GM12878 (cell line): ENCODE measurements around the gene PRKG1. TPM values are rescaled to one million over a fixed set of nuclear protein-coding genes. Genes with fewer than 3 reads are reported as not detected.

Experiments used
- ATAC-seq: fragments of 200-7000 bp; cut with Tn5 transposase; 3 replicates; pipeline ENCODE4 v1.9.1; 2020; ENCODE audit warnings: mild to moderate bottlenecking, moderate library complexity
- BruUV-seq: library from RNA; stranded (reverse); fragments of 400-500 nt; replicated peaks from 2 replicates; lab custom pipeline; 2021; lab: Mats Ljungman, UMichigan
- CTCF ChIA-PET: fragments of 300-600 bp; sonication (Branson Sonifier 250); formaldehyde crosslinking; extraction: SDS; loops from one replicate; lab custom pipeline; 2021; ENCODE audit warnings: inconsistent platforms; lab: Yijun Ruan, JAX
- POLR2A ChIA-PET: fragments of 350-600 bp; formaldehyde crosslinking; extraction: SDS; loops from one replicate; lab custom pipeline; 2021; ENCODE audit warnings: inconsistent platforms; lab: Charles Lee
- RAD21 ChIA-PET: fragments of 300-600 bp; sonication (Branson Sonifier 250); formaldehyde crosslinking; loops from one replicate; lab custom pipeline; 2023; ENCODE audit warnings: antibody characterized with exemption; ENCODE audit not compliant: unreplicated experiment; lab: Charles Lee
- SMC1A ChIA-PET: fragments of 300-600 bp; sonication (Branson Sonifier 250); formaldehyde crosslinking; loops from one replicate; lab custom pipeline; 2023; ENCODE audit not compliant: unreplicated experiment, uncharacterized antibody; lab: Charles Lee
- DNase-seq: peaks from one replicate; pipeline ENCODE4 v3.0.0-alpha.2; 2011; ENCODE audit warnings: low read depth, low spot score
- FAIRE-seq: peaks from 3 replicates; lab custom pipeline; 2011; peaks lifted over from hg19 to GRCh38; lab: Jason Lieb, UNC
- H2AFZ ChIP-seq: 2 replicates; pipeline ENCODE4 v1.6.0; 2011; ENCODE audit warnings: low read depth, low read length, control low read depth; ENCODE audit not compliant: control insufficient read depth
- H3K27ac ChIP-seq: 2 replicates; pipeline ENCODE4 v1.5.1; 2011; ENCODE audit warnings: control low read depth; ENCODE audit not compliant: control insufficient read depth, insufficient read depth
- H3K27me3 ChIP-seq, 2 experiments: replicated peaks in 1 of 2; 2 replicates each; pipeline versions ENCODE4 v1.6.0 to v1.6.1; 2011; ENCODE audit warnings: low read length in 1 of 2; ENCODE audit not compliant: control insufficient read depth in 2 of 2, insufficient read depth in 2 of 2
- H3K36me3 ChIP-seq, 2 experiments: 2 replicates each; pipeline ENCODE4 v1.5.1; 2011; ENCODE audit warnings: low read length in 1 of 2; ENCODE audit not compliant: control insufficient read depth in 2 of 2, insufficient read depth in 2 of 2
- H3K4me1 ChIP-seq: 2 replicates; pipeline ENCODE4 v1.6.1; 2011; ENCODE audit warnings: mild to moderate bottlenecking, low read length, moderate library complexity, mixed read lengths; ENCODE audit not compliant: control insufficient read depth, insufficient read depth
- H3K4me2 ChIP-seq: 2 replicates; pipeline ENCODE4 v1.6.0; 2011; ENCODE audit warnings: control low read depth; ENCODE audit not compliant: control insufficient read depth, insufficient read depth
- H3K4me3 ChIP-seq: fragments of 200-600 bp; sonication (generic); 2 replicates; pipeline ENCODE4 v1.5.1; 2016
- H3K79me2 ChIP-seq: 2 replicates; pipeline ENCODE4 v1.6.0; 2011; ENCODE audit warnings: low read length; ENCODE audit not compliant: control insufficient read depth, insufficient read depth
- H3K9ac ChIP-seq: 2 replicates; pipeline ENCODE4 v1.8.0; 2011; ENCODE audit warnings: low read length, control low read depth, mixed read lengths; ENCODE audit not compliant: control insufficient read depth, insufficient read depth
- H3K9me3 ChIP-seq: replicated peaks from 3 replicates; pipeline ENCODE4 v1.5.1; 2011; ENCODE audit warnings: mild to moderate bottlenecking, low read length; ENCODE audit not compliant: control insufficient read depth, insufficient read depth
- H4K20me1 ChIP-seq: 2 replicates; pipeline ENCODE4 v1.6.0; 2011; ENCODE audit not compliant: control insufficient read depth, insufficient read depth
- ATF3 ChIP-seq: IDR thresholded peaks from 2 replicates; pipeline ENCODE4 v1.6.1; 2011; ENCODE audit warnings: low read depth, mild to moderate bottlenecking, low read length, moderate library complexity, borderline replicate concordance; ENCODE audit errors: extremely low read depth
- BCLAF1 ChIP-seq: fragments of 450-650 bp; IDR thresholded peaks from 2 replicates; pipeline ENCODE4 v1.6.1; 2017; ENCODE audit warnings: antibody characterized with exemption, mild to moderate bottlenecking, moderate library complexity
- GATAD2B ChIP-seq: fragments of 450-650 bp; conservative IDR thresholded peaks from 2 replicates; pipeline ENCODE4 v1.6.1; 2017; ENCODE audit warnings: low read depth, mild to moderate bottlenecking, moderate library complexity
- IRF5 ChIP-seq: fragments of 450-650 bp; IDR thresholded peaks from 2 replicates; pipeline ENCODE4 v1.6.1; 2017; ENCODE audit warnings: borderline replicate concordance
- JUNB ChIP-seq: IDR thresholded peaks from 2 replicates; pipeline ENCODE4 v1.6.1; 2016; ENCODE audit warnings: antibody characterized with exemption, mild to moderate bottlenecking
- MYC ChIP-seq: IDR thresholded peaks from 2 replicates; pipeline ENCODE4 v1.6.1; 2011; ENCODE audit warnings: mild to moderate bottlenecking, low read length, moderate library complexity, inconsistent platforms; ENCODE audit not compliant: insufficient read depth, insufficient replicate concordance, insufficient read length, severe bottlenecking
- NRF1 ChIP-seq: conservative IDR thresholded peaks from 2 replicates; pipeline ENCODE4 v1.6.1; 2011; ENCODE audit warnings: mild to moderate bottlenecking, low read depth, low read length, improper control_type of control experiment
- PBX3 ChIP-seq: IDR thresholded peaks from 2 replicates; pipeline ENCODE4 v1.6.1; 2011; ENCODE audit warnings: mild to moderate bottlenecking, low read depth, low read length, moderate library complexity; ENCODE audit not compliant: insufficient replicate concordance
- POU2F2 ChIP-seq: IDR thresholded peaks from 3 replicates; pipeline ENCODE4 v1.6.1; 2011; ENCODE audit warnings: low read depth, mild to moderate bottlenecking, low read length, borderline replicate concordance
- SMAD5 ChIP-seq: IDR thresholded peaks from 2 replicates; pipeline ENCODE4 v1.6.1; 2016; ENCODE audit warnings: antibody characterized with exemption, low read depth
- TCF3 ChIP-seq: IDR thresholded peaks from 2 replicates; pipeline ENCODE4 v1.6.1; 2012; ENCODE audit warnings: low read depth, mild to moderate bottlenecking, low read length, borderline replicate concordance; ENCODE audit not compliant: insufficient read depth
- WRNIP1 ChIP-seq: IDR thresholded peaks from 2 replicates; pipeline ENCODE4 v1.6.1; 2011; ENCODE audit warnings: low read depth, low read length, improper control_type of control experiment, borderline replicate concordance
- YBX1 ChIP-seq: fragments of 450-650 bp; IDR thresholded peaks from 2 replicates; pipeline ENCODE4 v1.6.1; 2016; ENCODE audit warnings: antibody characterized with exemption
- YY1 ChIP-seq: IDR thresholded peaks from 2 replicates; pipeline ENCODE4 v1.6.1; 2011; ENCODE audit warnings: low read depth, mild to moderate bottlenecking, low read length
- WGBS: methylation state at CpG from one replicate; pipeline ENCODE4 v1.1.6; 2016; ENCODE audit warnings: low lambda C conversion rate; ENCODE audit not compliant: insufficient replicate concordance, insufficient coverage; ENCODE audit errors: missing lambda C conversion rate; 5-methylcytosine and 5-hydroxymethylcytosine counted together
- in situ Hi-C: fragments of 300-500 bp; cut with MboI; formaldehyde crosslinking; loops from 9 replicates; pipeline ENCODE4 v1.14.3; 2018; ENCODE audit warnings: mixed read lengths
- intact Hi-C: fragments of 100-400 bp; cut with micrococcal nuclease; formaldehyde crosslinking; loops from one replicate; pipeline ENCODE4 v1.14.2; 2022; ENCODE audit not compliant: unreplicated experiment
- polyA plus RNA-seq, 11 experiments: library from polyadenylated mRNA; depleted of rRNA in 4 of 11; unstranded in 6 of 11; stranded (reverse) in 5 of 11; fragments of >200 nt; fragmentation: Nextera tagmentation in 4 of 11; fragmentation: Illumina TruSeq in 1 of 11; extraction: Ambion mirVana in 4 of 11; extraction: Trizol in 1 of 11; gene quantifications; 1 replicate in 1 of 11; 2 replicates in 10 of 11; pipeline versions ENCODE4 v1.2.1 to v1.2.3, GENCODE V29; 2011 to 2016; ENCODE audit warnings: inconsistent platforms in 2 of 11, missing spikeins in 2 of 11, low read depth in 1 of 11
- total RNA-seq, 4 experiments: library from RNA; depleted of rRNA in 3 of 4; stranded (reverse); fragments of >200 nt in 3 of 4; fragmentation: Illumina TruSeq in 1 of 4; extraction: Trizol in 1 of 4; gene quantifications; 2 replicates each; pipeline versions ENCODE4 v1.2.1 to v1.2.3, GENCODE V29; 2013 to 2021
- TF ChIP-seq, protein P1 (sequence below): IDR thresholded peaks from 2 replicates; pipeline ENCODE4 v1.6.1; 2012; ENCODE audit warnings: mild to moderate bottlenecking, low read depth, low read length

Gene PRKG1
- total and polyA plus RNA-seq, 10 of the 15 experiments (the other 5 are each of a cell fraction or from before 2014, with no cell fraction given), result 0.04 to 0.05 TPM; not detected in 8

GRCh38 chr10:51602326-51602725 lies 528.0 kb downstream of the PRKG1 start:
- POLR2A ChIA-PET, result no interaction called here
- H3K9me3 ChIP-seq, result no peaks in the 10 kb centered on the region
- 49% methylated on average over 5 of the region's 5 CpGs for WGBS
- RAD21 ChIA-PET, result no interaction called here
- no peak overlapping the region for H3K9ac ChIP-seq
- ATAC-seq, result no peak
- intact Hi-C loops, result no loop called here
- H2AFZ ChIP-seq, result no peak overlapping the region
- FAIRE-seq, result no peak
- CTCF ChIA-PET, result no interaction called here
- no peaks in the 10 kb centered on the region for H3K4me1 ChIP-seq
- H3K27ac ChIP-seq, result no peak overlapping the region
- no peaks in the 10 kb centered on the region for H3K36me3 ChIP-seq
- no TSS peak for BruUV-seq
- no peaks in the 10 kb centered on the region for H4K20me1 ChIP-seq
- H3K27me3 ChIP-seq, result no peaks in the 10 kb centered on the region
- H3K79me2 ChIP-seq, result no peaks in the 10 kb centered on the region
- no peak overlapping the region for H3K4me3 ChIP-seq
- SMC1A ChIA-PET, result no interaction called here
- in situ Hi-C loops, result no loop called here
- no peak overlapping the region for H3K4me2 ChIP-seq
- DNase-seq, result no peak
- TF ChIP-seq TCF3 (no peak), JUNB (no peak), GATAD2B (no peak), BCLAF1 (no peak), MYC (no peak), POU2F2 (no peak), YBX1 (no peak), YY1 (no peak), WRNIP1 (no peak), ATF3 (no peak), NRF1 (no peak), IRF5 (no peak), PBX3 (no peak), SMAD5 (no peak)
- TF ChIP-seq, protein P1, sequence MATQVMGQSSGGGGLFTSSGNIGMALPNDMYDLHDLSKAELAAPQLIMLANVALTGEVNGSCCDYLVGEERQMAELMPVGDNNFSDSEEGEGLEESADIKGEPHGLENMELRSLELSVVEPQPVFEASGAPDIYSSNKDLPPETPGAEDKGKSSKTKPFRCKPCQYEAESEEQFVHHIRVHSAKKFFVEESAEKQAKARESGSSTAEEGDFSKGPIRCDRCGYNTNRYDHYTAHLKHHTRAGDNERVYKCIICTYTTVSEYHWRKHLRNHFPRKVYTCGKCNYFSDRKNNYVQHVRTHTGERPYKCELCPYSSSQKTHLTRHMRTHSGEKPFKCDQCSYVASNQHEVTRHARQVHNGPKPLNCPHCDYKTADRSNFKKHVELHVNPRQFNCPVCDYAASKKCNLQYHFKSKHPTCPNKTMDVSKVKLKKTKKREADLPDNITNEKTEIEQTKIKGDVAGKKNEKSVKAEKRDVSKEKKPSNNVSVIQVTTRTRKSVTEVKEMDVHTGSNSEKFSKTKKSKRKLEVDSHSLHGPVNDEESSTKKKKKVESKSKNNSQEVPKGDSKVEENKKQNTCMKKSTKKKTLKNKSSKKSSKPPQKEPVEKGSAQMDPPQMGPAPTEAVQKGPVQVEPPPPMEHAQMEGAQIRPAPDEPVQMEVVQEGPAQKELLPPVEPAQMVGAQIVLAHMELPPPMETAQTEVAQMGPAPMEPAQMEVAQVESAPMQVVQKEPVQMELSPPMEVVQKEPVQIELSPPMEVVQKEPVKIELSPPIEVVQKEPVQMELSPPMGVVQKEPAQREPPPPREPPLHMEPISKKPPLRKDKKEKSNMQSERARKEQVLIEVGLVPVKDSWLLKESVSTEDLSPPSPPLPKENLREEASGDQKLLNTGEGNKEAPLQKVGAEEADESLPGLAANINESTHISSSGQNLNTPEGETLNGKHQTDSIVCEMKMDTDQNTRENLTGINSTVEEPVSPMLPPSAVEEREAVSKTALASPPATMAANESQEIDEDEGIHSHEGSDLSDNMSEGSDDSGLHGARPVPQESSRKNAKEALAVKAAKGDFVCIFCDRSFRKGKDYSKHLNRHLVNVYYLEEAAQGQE, result no peak
